Thoracic aorta (tissue), 2 donors: ENCODE data around the gene DCLK2. TPM values are rescaled to one million over a fixed set of nuclear protein-coding genes. Genes with fewer than 3 reads are reported as not detected.

Experiments
- ATAC-seq: fragments of 150-250 bp; one replicate; pipeline ENCODE4 v1.8.0; 2017; ENCODE audit warnings: low read depth; ENCODE audit not compliant: insufficient number of reproducible peaks, low FRiP score
- DNase-seq: peaks from one replicate; pipeline ENCODE4 v3.0.0-alpha.2; 2020; ENCODE audit warnings: low spot score
- H3K27ac ChIP-seq, 2 donors: fragments of 200-600 bp; sonication (generic); 1 replicate in 1 of 2; 2 replicates in 1 of 2; pipeline ENCODE4 v1.5.1; 2016; ENCODE audit warnings: mild to moderate bottlenecking in 2 of 2, moderate library complexity in 2 of 2
- H3K27me3 ChIP-seq: fragments of 200-600 bp; sonication (generic); replicated peaks from 2 replicates; pipeline ENCODE4 v1.6.0; 2016; ENCODE audit warnings: mild to moderate bottlenecking; ENCODE audit not compliant: insufficient read depth
- H3K36me3 ChIP-seq: fragments of 200-600 bp; sonication (generic); one replicate; pipeline ENCODE4 v1.5.1; 2016
- H3K4me1 ChIP-seq, 2 donors: fragments of 200-600 bp; sonication (generic); 1 replicate in 1 of 2; 2 replicates in 1 of 2; pipeline versions ENCODE4 v1.5.1 to v1.6.0; 2016; ENCODE audit warnings: low read depth in 2 of 2, mild to moderate bottlenecking in 1 of 2; ENCODE audit not compliant: control insufficient read depth in 1 of 2
- H3K4me3 ChIP-seq: fragments of 200-600 bp; sonication (generic); 2 replicates; pipeline ENCODE4 v1.5.1; 2016; ENCODE audit warnings: mild to moderate bottlenecking
- H3K9me3 ChIP-seq: fragments of 200-600 bp; sonication (generic); 2 replicates; pipeline ENCODE4 v1.5.1; 2016
- total RNA-seq, 2 donors: library from RNA; depleted of rRNA; stranded (reverse); fragments of >200 nt; gene quantifications; one replicate each; pipeline versions ENCODE4 v1.1.0 to v1.2.3, GENCODE V29; 2016
- TF ChIP-seq, protein P1 (sequence below): fragments of 200-600 bp; sonication (generic); IDR thresholded peaks from one replicate; pipeline ENCODE4 v1.5.1; 2019; ENCODE audit warnings: antibody characterized with exemption

The DCLK2 gene
- total RNA-seq, 2 donors from 2014 or later = 18.3 to 32.2 TPM

DNA sequence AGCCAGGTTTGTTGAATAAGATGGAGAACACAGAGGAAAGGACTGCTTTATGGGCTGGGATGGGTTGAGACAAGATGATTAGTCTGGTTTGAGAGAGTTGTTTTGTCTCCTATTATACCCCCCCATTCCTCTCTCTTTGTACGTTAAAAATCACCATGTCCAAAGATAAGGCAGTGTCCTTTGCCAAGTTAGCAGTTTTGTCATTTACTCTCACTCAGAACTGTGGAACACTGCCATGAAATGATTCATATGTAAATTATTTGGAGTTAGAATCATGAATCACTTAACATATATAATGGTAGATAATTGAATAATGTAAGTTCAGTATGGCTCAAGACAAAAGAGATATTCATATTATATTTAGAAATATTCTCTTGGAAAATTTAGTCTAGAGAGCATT, 151.3 kb downstream of the DCLK2 start:
- ATAC-seq = no peak
- H3K4me1 ChIP-seq = peaks cover 0 to 27% of the 10 kb centered on the region in 2 donors
- H3K27me3 ChIP-seq = no peaks in the 10 kb centered on the region
- TF ChIP-seq, protein P1, sequence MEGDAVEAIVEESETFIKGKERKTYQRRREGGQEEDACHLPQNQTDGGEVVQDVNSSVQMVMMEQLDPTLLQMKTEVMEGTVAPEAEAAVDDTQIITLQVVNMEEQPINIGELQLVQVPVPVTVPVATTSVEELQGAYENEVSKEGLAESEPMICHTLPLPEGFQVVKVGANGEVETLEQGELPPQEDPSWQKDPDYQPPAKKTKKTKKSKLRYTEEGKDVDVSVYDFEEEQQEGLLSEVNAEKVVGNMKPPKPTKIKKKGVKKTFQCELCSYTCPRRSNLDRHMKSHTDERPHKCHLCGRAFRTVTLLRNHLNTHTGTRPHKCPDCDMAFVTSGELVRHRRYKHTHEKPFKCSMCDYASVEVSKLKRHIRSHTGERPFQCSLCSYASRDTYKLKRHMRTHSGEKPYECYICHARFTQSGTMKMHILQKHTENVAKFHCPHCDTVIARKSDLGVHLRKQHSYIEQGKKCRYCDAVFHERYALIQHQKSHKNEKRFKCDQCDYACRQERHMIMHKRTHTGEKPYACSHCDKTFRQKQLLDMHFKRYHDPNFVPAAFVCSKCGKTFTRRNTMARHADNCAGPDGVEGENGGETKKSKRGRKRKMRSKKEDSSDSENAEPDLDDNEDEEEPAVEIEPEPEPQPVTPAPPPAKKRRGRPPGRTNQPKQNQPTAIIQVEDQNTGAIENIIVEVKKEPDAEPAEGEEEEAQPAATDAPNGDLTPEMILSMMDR = no peak
- no peak overlapping the region for H3K27ac ChIP-seq
- H3K36me3 ChIP-seq = no peaks in the 10 kb centered on the region
- no peak overlapping the region for H3K4me3 ChIP-seq
- H3K9me3 ChIP-seq = no peaks in the 10 kb centered on the region
- DNase-seq = no peak

DNA sequence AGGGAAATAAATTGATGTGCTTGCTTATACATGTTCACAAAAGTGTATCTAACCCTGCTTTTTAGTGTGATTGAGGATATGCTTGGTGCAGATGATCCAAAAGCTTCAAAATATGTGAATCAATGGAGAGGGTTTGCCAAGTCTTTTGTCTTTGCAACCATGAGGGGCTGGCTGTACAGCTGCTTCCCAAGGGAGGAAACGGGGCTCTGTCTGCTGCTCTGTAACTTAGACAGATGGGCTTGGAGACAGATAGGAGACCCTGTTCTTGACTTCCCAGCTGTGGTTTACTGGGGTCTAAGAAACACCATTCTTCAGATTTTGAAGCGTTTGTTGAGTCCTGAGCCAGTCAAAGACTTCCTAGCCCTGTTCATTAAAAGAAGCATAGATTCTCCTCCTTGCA, 152.3 kb downstream of the DCLK2 start:
- no peak for ATAC-seq
- Histone ChIP-seq H3K36me3 (no peaks in the 10 kb centered on the region), H3K27me3 (no peaks in the 10 kb centered on the region), H3K9me3 (no peaks in the 10 kb centered on the region), H3K4me3 (no peak overlapping the region), H3K27ac (no peak overlapping the region), H3K4me1 (peaks cover 1 to 29% of the 10 kb centered on the region in 2 donors)
- TF ChIP-seq, protein P1 = no peak
- DNase-seq = no peak

DNA sequence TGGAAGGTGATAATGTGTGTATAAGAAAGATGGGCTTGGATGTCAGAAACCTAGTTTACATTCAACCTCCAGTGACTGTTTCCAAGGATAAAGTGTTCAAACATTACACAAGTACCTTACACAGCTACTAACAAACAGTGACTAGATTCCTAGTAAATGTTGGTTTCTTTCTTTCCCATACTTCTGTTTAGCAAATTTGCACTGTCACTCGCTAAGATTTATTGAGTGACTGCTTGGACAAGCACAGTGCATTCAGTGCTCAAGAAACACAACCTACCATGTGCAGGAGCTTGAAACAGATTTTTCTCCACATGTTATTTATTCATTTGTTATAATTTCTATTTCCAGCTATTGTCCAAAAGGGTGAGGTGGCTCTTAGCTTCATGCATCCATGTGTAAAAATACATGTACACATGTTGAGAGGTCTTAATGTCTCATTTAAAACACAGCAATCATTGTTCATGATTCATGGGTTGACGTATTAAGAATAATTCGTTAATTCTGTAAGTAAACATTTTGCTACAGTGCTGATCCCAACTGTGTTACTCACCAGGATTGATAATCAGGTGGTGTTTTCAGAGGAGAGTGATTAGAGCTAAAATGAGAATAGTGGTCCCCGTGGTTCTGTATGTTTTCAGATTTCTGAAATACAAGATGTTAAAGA, 153.0 kb downstream of the DCLK2 start:
- Histone ChIP-seq H3K36me3 (no peaks in the 10 kb centered on the region), H3K4me1 (peaks cover 7 to 36% of the 10 kb centered on the region in 2 donors), H3K4me3 (no peak overlapping the region), H3K27ac (peak overlapping the region in 1 of 2 donors; percentile 33), H3K9me3 (no peaks in the 10 kb centered on the region), H3K27me3 (no peaks in the 10 kb centered on the region)
- TF ChIP-seq, protein P1 = no peak
- ATAC-seq = no peak
- DNase-seq = no peak

DNA sequence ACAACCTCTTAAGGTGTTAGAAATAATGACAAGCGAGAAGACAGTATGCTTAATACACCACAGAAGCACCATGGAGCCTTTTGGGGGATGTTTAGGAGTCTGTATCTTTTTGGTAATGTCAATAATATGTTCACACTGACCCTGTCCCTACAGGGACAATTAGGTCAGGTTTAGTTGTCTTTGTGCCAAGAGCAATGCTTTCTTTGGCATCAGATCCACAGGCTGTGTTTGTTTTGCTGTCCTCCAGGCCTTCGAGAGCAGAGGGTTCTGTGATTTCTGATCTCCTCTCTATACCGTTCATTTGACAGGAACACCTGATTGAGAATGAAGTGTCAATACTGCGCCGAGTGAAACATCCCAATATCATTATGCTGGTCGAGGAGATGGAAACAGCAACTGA, 153.8 kb downstream of the DCLK2 start:
- DNase-seq = no peak
- H3K36me3 ChIP-seq = no peaks in the 10 kb centered on the region
- H3K4me3 ChIP-seq = no peak overlapping the region
- TF ChIP-seq, protein P1 = no peak
- H3K27me3 ChIP-seq = no peaks in the 10 kb centered on the region
- ATAC-seq = no peak
- no peaks in the 10 kb centered on the region for H3K9me3 ChIP-seq
- H3K4me1 ChIP-seq = peaks cover 12 to 43% of the 10 kb centered on the region in 2 donors
- H3K27ac ChIP-seq = peak overlapping the region in 1 of 2 donors; percentile 33

GRCh38 chr4:150234246-150234645, 156.0 kb downstream of the DCLK2 start:
- no peak overlapping the region for H3K4me3 ChIP-seq
- no peak for ATAC-seq
- peaks cover 15 to 56% of the 10 kb centered on the region in 2 donors for H3K4me1 ChIP-seq
- TF ChIP-seq, protein P1 = no peak
- H3K27me3 ChIP-seq = no peaks in the 10 kb centered on the region
- H3K36me3 ChIP-seq = no peaks in the 10 kb centered on the region
- H3K27ac ChIP-seq = no peak overlapping the region
- no peak for DNase-seq
- H3K9me3 ChIP-seq = no peaks in the 10 kb centered on the region
